Measurements from ENCODE around the gene COL10A1.

DNA sequence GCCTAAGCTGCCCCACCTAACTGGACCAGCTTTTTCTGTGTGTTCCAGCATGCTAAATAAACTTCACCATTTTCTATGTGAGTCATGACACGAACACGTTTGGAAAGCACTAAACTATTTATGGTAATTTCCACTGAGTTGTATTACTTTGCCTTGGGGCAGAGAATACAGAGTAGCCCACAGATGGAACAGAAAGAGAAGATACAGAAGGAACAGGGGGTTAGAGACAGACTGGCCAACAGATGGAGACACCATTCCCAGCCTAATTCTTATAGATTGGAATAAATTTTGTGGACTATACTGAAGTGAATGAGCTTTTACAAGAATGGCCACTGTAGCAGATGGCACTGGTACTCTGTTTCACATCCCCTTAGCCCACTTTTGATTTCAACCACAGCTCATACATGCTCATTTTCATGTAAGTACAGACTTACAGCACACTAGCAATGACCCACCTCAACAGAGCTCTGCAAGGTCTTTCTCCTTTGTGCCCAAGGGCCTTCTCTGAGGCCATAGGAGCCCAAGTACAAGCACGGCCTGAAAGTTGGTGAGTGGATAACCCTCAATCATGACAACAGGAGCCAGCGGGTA, 38.4 kb downstream of the COL10A1 start:
- no peak for TF ChIP-seq POLR2AphosphoS5 (IDR thresholded peaks at IDR 0.05)
- TF ChIP-seq, protein P1, sequence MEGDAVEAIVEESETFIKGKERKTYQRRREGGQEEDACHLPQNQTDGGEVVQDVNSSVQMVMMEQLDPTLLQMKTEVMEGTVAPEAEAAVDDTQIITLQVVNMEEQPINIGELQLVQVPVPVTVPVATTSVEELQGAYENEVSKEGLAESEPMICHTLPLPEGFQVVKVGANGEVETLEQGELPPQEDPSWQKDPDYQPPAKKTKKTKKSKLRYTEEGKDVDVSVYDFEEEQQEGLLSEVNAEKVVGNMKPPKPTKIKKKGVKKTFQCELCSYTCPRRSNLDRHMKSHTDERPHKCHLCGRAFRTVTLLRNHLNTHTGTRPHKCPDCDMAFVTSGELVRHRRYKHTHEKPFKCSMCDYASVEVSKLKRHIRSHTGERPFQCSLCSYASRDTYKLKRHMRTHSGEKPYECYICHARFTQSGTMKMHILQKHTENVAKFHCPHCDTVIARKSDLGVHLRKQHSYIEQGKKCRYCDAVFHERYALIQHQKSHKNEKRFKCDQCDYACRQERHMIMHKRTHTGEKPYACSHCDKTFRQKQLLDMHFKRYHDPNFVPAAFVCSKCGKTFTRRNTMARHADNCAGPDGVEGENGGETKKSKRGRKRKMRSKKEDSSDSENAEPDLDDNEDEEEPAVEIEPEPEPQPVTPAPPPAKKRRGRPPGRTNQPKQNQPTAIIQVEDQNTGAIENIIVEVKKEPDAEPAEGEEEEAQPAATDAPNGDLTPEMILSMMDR (IDR thresholded peaks at IDR 0.05): no peak

All from breast epithelium (tissue), 3 donors.